ENCODE measurements around the gene PISD.

PISD gene

DNA sequence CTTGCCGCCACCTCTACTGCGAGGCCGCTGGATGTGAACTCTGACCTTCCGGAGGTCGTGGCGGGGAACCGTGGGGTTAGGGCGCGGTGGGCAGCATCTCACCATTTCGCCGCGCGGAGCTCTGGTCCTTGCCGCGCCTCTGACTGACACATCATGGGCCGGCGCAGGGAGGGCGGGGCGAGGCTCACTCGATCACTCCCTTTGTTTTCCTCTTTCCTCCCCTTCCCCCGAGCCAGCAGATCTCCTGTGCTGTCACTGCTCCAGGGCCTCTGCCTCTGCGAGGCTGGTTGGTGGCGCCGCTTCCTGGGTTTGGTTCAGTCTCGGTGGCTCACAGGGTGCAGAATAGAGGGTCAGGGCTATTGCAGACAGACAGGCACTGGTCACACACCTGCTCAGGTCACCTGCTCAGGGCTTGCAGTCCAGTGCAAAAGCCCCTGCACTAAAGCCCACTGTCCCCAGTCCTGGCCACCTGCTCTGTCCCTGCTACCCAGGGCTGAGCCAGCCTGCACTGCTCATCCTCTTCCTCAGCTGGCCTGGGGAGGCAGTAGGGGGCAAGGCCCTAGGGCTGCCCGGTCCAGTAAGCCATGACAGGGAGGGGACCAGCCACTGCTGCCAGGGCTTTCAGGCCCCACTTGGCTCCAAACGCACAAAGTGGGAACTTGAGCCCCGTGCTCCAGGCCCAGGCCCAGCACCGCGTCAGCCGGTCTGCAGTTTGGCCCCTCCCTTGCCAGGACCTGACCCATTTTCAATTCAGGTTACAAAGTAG is 36.2 kb downstream of the PISD start:
- DNase-seq (ENCODE audit: low spot score), result peak; percentile 85

DNA sequence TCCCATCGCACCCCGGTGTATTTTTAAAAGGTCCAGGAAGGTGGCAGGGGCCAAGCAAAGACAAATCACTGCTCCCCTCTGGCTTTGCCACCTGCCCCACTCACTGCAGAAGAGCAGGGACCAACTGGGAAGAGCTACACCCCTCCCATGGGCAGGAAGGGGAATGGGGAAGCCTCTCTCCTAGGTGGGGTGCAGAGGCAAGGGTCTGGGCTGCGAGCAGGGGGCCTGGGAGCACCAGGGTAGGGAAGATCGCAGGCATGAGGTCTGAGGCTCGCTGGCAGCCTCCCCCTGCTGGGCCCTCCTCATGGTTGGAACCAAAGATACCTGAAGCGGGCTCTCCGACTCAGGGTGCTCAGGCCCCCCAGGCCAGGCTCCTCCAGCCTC is 36.8 kb downstream of the PISD start:
- DNase-seq (ENCODE audit: low spot score), result no peak

DNA sequence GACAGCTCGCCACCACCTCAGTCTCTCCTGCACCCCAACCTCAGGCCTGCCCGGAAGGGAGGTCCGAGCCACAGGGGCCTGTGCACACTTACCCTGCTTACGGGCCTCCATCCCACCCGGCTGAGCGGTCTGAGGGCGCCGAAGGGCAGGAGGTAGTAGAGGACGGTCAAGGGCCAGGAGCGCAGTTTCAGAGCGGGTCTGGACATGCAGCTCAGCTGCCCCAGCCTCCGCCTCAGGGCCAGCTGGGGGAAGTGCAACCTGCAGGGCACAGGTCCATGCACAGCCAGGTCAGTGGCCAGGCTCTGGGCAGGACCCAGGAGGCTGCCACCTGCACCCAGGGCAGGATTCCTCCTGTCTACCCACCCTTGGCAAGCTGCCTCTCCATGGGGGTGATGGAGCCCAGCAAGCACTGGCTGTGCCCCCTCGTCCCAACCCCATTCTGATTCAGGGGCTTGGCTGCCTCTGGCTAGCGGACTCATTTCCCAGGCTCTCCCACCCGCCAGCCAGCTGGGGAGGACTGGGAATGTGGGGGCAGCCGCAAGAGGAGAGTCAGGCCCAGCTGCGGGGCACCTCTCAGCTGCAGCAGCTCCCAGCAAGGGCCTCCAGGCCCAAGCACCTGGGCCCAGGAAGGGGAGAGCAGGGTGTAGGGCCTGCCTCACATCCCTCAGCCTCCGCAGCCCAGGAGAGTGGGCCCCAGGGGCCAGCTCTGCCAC is 38.3 kb downstream of the PISD start:
- DNase-seq (ENCODE audit: low spot score), result no peak

DNA sequence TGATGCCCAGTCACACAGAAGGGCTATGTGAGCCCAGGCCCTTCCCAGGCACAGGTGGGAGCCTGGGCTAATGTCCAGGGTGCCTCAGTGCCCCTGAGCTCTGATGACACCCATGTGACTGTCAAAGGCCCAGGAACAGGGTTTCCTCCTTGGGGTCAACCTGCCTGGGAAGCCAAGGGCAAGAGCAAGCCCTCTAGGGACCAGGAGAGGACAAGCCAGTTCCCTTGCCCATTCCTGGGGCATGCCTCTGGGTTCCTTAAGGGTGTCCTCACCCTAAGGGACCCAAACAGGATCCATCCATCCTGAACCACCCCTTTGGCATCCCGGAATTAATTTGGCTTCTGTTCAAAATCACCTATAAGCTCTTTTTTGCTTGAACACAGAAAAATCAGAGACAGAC is 39.0 kb downstream of the PISD start:
- no peak for DNase-seq (ENCODE audit: low spot score)

DNA sequence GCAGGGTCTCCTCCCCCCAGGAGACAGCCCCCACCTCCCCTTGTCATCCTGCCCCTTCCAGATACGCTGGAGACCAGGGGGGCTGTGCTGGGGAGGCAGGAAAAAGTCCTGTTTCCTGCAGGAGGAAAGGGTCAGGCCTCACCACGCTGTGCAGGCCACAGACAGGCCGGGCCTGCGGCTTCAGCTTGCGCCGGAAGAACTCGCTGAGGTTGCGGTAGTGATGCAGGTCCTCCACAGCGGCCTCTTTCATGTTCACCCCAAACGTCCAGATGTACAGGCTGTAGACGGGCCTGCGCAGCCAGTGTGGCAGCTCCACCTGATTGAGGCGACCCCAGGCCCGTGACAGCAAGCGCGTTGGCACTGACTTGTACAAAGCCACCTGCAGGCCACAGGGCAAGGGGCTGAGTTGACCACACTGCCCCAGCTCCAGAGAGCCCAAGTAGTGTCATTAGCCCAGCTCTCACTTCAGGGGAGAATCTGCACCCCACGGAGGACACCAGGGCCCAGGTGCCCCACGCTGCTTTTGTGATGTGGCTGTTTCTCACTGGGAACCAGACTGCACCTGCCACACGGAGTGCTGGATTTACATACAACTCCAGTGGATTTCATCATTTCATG is 40.4 kb downstream of the PISD start:
- DNase-seq (ENCODE audit: low spot score), result no peak

DNA sequence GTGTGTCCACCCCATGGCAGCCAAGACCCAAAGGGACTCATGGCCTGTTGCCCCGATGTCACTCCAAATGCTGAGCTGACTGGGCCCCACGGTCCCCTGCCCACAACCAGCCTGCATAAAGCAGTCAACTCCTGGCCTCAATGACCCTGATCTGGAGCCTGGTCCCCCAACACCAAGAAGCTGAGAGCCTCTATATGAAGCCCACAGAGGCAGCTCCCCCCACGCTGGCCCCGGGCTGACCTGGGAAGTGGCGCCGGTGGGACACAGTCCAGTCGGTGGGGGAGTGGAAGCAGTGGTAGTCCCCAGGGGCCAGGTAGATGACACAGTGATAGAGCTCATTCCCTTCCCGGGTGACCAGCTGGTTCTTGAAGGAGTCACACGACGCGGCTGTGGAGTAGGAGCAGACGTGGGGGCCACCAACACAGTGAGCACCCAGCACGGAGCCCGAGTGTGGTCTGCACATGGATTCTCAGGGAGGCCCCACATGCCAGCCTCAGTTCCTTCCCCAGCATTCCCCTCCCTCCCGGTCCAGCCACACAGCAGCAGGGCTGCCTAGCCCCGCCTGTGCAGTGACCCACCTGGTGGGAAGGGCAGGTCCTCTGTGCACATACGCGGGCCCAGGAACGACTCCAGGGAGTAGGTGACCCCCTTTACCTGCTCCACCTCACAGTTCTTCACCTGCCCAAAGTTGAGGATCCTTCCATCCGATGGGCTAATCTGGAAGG is 41.1 kb downstream of the PISD start:
- DNase-seq (ENCODE audit: low spot score), result no peak

DNA sequence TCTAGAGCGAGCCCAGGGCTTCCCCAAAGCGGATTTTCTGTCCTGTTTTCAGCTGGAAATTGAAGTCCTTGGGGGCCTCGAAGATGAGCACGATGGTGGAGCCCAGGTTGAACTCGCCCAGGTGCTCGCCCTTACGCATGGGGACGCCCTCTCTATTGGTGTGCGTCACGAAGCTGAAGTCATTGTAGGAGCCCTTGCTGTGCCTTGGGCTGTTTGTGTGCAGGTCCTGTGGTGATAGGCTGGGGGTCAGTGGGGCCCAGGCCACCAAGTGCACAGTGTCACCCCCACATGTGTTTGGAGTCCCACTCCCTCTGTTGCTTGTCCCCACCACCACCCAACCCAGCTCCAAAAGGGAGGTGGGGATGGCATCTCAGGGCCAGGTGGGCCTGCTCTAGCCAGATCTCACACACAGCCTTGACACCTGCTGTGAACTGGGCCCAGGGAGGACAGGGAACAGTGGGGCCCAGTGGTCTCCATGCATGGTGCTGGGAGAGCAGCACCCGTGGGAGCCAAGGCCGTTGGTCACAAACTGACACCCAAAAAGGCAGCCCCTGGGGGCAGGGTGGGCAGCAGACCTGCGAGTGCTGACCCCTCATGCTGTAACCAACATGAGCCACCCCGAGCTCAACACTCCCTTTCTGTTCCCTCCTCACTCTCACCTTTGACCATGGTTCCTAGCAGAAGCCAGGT is 42.3 kb downstream of the PISD start:
- no peak for DNase-seq (ENCODE audit: low spot score)

DNA sequence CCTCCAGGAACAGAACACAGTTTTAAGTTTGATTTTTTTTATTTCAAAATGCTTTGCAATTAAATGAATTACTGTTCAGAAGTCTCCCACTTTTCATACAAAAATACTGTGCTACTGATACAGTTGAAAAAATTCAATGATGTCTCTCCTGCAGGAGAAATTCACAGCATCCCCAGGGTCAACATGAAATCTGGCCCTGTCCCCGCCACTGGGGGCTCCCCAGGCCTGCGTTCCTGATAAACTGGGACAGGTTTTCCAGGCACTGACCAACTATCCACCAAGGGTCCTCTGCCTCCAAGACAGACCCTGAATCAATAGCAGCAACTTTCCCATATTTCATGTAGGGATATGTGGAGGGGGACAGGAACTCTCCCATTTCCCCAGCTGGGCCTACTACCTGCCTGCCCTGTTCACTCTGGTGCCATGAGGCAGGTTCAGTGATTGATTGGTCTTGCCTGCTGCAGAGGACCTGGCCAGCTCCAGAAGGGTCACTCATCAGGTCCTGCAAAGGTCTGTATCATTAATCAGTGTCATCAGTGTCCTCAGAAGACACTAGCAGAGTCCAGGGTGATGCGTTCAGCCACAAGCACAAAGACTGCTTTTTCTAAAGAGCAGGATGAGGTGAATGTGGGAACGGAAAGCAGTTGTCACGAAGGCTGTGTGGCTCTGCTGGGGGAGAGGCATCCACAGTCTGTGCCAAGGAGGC is 43.4 kb downstream of the PISD start:
- DNase-seq (ENCODE audit: low spot score), result no peak

DNA sequence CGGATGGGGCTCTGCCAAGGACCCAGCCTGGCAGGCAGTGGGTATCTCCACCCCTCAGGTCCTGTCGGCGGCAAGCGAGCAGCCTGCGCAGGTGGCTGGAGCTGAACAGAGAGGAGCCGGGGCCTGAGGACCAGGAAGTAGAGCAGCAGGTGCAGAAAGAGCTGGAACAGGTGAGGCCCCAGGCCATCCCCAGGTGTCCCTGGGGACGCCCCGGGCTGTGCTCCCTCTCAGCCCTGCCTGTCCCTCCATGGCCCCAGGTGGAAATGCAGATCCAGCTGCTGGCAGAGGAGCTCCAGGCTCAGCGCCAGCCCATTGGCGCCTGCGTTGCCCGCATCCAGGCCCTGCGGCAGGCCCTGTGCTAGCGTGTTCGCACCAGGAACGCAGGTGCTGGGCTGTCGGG is 44.0 kb downstream of the PISD start:
- DNase-seq (ENCODE audit: low spot score), result no peak

DNA sequence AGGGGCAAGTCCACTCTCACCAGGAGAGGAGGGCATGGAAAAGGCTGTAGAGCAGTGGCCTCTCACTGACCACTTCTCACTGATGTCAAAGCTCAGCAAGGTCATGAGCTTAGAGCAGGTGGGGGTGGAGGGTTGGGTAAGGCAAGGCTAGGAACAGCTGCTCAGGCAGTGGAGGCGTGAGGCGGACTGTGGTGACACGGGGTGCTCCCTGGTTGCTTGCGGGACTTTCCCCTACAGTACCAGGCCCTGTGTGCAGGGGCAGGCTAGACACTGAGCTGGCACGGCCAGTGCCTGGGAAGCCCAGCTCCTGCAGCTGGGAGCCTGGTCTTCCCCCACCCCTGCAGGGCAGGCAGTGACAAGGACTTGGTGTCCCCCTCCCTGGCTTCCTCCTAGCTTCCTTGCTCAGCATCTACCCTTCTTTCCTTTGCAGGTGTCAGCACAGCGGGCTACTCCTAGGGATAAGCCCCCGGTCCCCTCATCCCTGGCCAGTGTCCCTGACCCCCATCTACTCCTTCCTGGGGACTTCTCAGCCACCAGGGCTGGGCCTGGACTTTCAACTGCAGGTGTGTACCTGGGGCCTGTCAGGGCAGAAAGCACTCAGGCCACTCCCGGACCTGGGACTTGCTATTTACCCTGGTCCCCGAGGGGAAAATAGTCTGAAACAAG is 45.6 kb downstream of the PISD start:
- no peak for DNase-seq (ENCODE audit: low spot score)

DNA sequence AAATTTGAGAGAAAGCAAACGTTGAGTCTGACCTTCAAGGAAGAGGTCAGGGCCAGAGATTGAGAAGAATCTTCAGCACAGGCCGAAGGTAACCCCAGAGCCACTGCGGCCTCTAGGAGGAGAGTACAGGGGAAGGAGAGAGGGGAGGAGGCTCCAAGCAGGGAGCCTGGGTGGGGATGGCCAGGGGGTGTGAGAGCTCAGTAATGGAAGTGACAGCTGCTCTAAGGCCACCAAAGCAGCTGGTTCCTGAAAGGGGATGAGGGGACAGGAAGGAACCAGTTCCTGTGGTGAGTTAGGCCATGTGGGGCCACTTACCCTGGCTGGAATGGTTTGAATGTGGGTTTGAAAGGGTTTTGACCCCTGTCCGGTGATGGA is 46.1 kb downstream of the PISD start:
- no peak for DNase-seq (ENCODE audit: low spot score)

DNA sequence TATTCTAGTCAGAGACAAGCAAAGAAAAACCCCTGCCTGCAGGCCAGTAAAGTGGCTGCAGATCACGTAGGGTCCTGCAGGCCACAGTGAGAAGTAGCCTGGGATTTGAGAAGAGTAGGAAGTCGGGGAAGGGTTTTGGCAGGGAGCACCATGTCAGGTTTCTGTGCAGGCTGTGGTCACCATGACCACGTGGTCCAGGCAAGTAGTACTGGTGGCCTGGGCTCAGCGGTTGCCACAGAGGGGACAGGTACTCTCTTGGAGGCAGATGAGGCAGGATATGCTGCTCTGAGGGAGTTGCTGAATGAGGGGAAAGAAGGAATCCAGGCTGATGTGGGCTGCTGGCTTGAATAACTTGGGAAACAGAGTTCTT is 46.5 kb downstream of the PISD start:
- DNase-seq (ENCODE audit: low spot score), result no peak

DNA sequence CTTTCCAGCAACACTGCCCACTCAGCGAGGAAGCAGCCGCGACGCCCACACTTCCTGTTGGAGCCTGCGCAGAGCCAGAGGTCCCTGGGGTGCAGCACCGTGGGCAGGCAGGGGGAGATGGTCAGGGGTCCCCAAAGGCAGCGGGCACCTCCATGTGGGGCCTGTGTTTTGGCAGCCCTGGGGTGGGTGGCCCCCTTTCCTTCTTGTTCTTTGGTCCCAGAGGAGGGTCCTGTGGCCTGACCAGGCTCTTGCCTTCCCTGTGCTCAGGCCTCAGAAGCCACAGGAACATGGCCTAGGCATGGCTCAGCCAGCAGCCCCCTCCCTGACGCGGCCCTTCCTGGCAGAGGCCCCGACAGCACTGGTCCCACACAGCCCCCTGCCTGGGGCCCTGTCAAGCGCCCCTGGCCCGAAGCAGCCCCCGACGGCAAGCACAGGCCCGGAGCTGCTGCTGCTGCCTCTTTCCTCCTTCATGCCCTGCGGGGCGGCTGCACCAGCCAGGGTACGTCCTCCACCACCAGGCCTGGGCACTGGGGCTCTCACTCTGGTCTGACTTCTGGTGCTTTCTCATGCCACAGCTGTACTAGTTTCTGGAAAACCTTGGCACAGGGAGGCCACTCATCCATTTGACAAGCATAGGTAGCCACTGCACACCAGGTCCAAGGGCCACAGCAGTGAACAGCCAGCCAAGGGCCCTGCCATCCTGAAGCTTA is 47.1 kb downstream of the PISD start:
- no peak for DNase-seq (ENCODE audit: low spot score)

DNA sequence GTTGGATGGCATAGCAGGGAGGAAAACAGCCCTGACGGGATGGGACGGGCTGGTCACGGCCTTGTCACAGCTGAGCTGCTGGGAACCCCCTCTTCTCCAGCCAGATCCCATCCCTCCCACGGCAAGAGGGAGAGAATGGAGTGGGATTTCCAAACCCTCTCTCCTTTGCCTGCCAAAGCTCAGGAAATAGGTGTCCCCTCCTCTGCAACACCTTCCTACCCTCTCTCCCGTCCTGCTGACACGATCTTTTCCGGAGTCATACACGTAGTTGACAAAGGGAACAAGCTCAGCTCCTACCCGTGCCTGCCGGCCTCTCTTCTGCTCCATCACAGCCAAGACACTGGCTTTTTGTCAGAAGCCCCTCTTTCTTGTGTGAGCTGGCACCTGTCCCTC is 48.1 kb downstream of the PISD start:
- no peak for DNase-seq (ENCODE audit: low spot score)

DNA sequence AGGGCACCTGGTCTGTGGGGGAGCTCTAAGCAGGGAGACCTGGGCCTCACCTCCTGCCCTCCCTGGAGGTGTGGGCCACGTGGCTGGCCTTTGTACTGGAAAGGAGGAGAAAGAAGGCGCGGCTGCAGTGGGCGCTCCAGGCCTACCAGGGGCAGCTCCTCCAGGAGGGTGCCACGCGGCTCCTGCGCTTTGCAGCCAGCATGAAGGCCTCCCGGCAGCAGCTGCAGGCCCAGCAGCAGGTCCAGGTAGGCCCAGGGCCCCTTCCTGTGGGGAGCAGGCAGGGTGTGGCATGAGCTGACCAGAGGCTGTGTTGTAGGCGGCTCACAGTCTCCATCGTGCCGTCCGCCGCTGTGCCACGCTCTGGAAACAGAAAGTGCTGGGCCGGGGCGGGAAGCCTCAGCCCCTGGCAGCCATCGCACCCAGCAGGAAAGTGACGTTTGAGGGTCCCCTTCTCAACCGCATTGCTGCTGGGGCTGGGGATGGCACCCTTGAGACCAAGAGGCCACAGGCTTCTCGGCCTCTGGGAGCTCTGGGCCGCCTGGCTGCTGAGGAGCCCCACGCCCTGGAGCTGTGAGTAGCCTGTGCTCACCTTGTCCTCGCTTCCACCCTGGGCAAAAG is 48.6 kb downstream of the PISD start:
- DNase-seq (ENCODE audit: low spot score), result no peak

DNA sequence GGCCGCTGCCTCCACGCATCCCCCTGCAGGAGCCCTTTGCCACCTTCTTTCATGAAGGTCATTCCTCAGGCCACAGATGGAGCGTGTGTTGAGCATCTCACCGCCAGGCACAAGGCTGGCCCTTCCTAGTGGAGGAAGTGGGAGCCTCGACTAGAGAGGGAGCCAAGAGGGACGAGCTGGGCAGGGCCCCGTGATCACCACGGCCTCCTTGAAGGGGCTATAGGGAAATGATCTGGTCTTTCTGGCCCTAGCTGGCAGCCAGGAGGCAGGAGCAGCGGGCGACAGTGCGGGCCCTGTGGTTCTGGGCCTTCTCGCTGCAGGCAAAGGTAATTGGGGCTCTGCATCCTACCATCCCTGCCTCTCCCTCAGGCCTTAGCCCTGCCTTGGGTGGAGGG is 49.1 kb downstream of the PISD start:
- no peak for DNase-seq (ENCODE audit: low spot score)

DNA sequence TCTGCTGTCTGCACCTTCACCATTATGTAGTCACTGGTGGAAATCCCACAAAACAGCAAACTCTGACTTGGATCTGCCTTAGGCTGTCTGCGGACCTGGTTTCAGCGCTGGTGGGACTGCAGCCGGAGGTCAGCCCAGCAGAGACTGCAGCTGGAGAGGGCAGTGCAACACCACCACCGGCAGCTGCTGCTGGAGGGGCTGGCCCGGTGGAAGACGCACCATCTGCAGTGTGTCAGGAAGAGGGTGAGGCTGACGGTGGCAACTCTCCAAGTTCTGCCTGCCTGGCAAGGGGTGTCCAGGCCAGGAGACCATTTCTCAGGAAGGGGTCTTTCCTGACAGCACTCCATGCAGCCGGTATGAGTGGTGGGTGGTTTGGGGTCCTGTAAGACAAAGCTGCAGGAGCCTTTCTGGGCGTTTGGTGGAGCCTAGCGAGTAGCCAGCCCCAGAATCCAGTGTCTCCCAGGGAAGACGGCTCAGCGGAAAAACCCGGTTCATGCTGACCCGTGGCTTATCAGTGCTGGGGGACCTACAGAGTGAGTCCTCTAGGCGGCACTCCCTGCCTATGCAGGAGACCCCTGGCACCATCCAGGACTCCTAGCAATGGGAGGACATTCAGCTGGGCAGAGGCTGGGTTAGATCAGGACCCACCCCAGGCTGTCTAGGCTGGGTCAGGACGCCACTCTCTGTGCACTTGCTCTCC is 50.8 kb downstream of the PISD start:
- DNase-seq (ENCODE audit: low spot score), result no peak

DNA sequence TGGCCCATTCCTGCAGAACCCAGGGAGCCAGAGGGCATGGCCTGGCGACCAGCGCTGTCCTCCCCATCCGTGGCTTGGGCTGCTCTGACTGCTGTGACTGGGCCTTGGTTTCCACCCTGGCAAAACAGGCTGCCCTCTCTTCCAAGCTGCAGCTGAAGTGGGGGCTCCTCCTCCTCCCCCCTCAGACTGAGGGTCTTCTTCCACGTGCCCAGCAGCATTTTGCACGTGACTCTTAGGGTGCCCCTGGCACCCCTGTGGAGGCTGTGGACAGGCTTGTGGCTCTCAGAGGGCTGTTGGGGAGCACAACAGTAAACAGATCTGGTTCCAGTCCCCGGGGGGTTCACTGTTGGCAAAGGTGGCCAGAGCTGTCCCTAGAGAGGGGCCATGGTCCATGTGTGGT is 51.4 kb downstream of the PISD start:
- no peak for DNase-seq (ENCODE audit: low spot score)

DNA sequence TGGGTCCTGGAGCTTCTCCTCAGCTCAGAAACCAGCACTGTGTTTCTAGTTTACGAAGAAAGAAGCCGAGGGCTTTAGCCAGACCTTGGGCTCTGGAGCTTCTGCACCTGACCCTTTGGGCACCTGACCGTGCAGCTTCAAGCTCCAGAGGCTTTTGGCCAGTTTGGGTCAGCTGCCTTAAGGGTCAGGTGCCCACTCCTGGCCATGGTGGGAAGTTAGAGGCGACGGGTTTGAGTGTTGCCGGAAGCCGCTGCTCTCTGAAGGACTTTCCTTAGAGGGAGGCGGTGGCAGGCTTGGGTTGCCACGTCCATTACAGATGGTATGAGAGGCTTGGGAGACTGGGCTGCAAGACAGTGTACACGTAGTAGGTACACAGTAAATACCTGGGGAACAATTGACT is 52.3 kb downstream of the PISD start:
- DNase-seq (ENCODE audit: low spot score), result no peak

Measured in Ammon's horn (tissue), 1 donor.